Glutamatergic neuron (in vitro differentiated cells): ENCODE results near the gene PCTP. TPM values are rescaled to one million over a fixed set of nuclear protein-coding genes. Genes with fewer than 3 reads are reported as not detected.

ENCODE experiments used
- DNase-seq: peaks from one replicate; pipeline ENCODE4 v3.0.0; 2022
- H3K27ac Mint-ChIP-seq: one replicate; pipeline ENCODE4 v1.8.0; 2020; ENCODE audit warnings: mild to moderate bottlenecking, mixed read lengths, inconsistent platforms; ENCODE audit not compliant: unreplicated experiment
- H3K27me3 Mint-ChIP-seq: one replicate; pipeline ENCODE4 v1.8.0; 2020; ENCODE audit warnings: mild to moderate bottlenecking, moderate library complexity, mixed read lengths, inconsistent platforms; ENCODE audit not compliant: unreplicated experiment
- H3K36me3 Mint-ChIP-seq: one replicate; pipeline ENCODE4 v1.8.0; 2020; ENCODE audit warnings: mild to moderate bottlenecking, mixed read lengths, inconsistent platforms; ENCODE audit not compliant: unreplicated experiment
- H3K4me1 Mint-ChIP-seq: one replicate; pipeline ENCODE4 v1.8.0; 2020; ENCODE audit warnings: mild to moderate bottlenecking, low read depth, mixed read lengths, inconsistent platforms; ENCODE audit not compliant: unreplicated experiment
- H3K4me3 Mint-ChIP-seq: one replicate; pipeline ENCODE4 v1.8.0; 2020; ENCODE audit warnings: mild to moderate bottlenecking, mixed read lengths, inconsistent platforms; ENCODE audit not compliant: unreplicated experiment
- H3K9me3 Mint-ChIP-seq: one replicate; pipeline ENCODE4 v1.8.0; 2020; ENCODE audit warnings: mild to moderate bottlenecking, moderate library complexity, mixed read lengths, inconsistent platforms; ENCODE audit not compliant: unreplicated experiment
- CTCF ChIP-seq: fragments of 200-600 bp; sonication (generic); IDR thresholded peaks from one replicate; pipeline ENCODE4 v1.5.0; 2021; ENCODE audit not compliant: partially characterized antibody, unreplicated experiment
- total RNA-seq: library from RNA; stranded (reverse); fragmentation: NEBNext Ultra II Directional; extraction: Animal tissue kit (Norgen Biotek cat#: 25700); gene quantifications from one replicate; pipeline ENCODE4 v1.2.1, GENCODE V29; 2021; ENCODE audit not compliant: unreplicated experiment

The PCTP gene
- total RNA-seq, 1 donor from 2014 or later: 20.5 TPM

GRCh38 chr17:55764610-55765009, 13.8 kb downstream of the PCTP start:
- Mint-ChIP-seq H3K9me3 (no peaks in the 10 kb centered on the region), H3K27me3 (no peaks in the 10 kb centered on the region), H3K4me3 (no peak overlapping the region), H3K36me3 (no peaks in the 10 kb centered on the region), H3K27ac (no peak overlapping the region), H3K4me1 (peaks cover 5% of the 10 kb centered on the region)
- no peak for TF ChIP-seq CTCF
- no peak for DNase-seq

- H3K27me3 Mint-ChIP-seq: no peaks in the 10 kb centered on the region
- H3K36me3 Mint-ChIP-seq: no peaks in the 10 kb centered on the region
- peaks cover 6% of the 10 kb centered on the region for H3K4me1 Mint-ChIP-seq
- H3K9me3 Mint-ChIP-seq: no peaks in the 10 kb centered on the region
- TF ChIP-seq CTCF: no peak
- H3K4me3 Mint-ChIP-seq: no peak overlapping the region
- H3K27ac Mint-ChIP-seq: no peak overlapping the region
- DNase-seq: no peak
Observed at GRCh38 chr17:55765472-55765871, 14.6 kb downstream of the PCTP start.

- TF ChIP-seq CTCF: no peak
- DNase-seq: no peak
- H3K4me3 Mint-ChIP-seq: no peak overlapping the region
- H3K4me1 Mint-ChIP-seq: peaks cover 6% of the 10 kb centered on the region
- no peaks in the 10 kb centered on the region for H3K27me3 Mint-ChIP-seq
- no peaks in the 10 kb centered on the region for H3K36me3 Mint-ChIP-seq
- no peaks in the 10 kb centered on the region for H3K9me3 Mint-ChIP-seq
- H3K27ac Mint-ChIP-seq: no peak overlapping the region
Observed at GRCh38 chr17:55768936-55769624, 18.2 kb downstream of the PCTP start.

GRCh38 chr17:55769625-55770000, 18.8 kb downstream of the PCTP start:
- DNase-seq: no peak
- no peaks in the 10 kb centered on the region for H3K36me3 Mint-ChIP-seq
- H3K4me3 Mint-ChIP-seq: no peak overlapping the region
- H3K27ac Mint-ChIP-seq: no peak overlapping the region
- no peak for TF ChIP-seq CTCF
- H3K27me3 Mint-ChIP-seq: no peaks in the 10 kb centered on the region
- H3K9me3 Mint-ChIP-seq: no peaks in the 10 kb centered on the region
- peaks cover 6% of the 10 kb centered on the region for H3K4me1 Mint-ChIP-seq

GRCh38 chr17:55770196-55770870, 19.5 kb downstream of the PCTP start:
- peaks cover 6% of the 10 kb centered on the region for H3K4me1 Mint-ChIP-seq
- no peak for DNase-seq
- H3K27me3 Mint-ChIP-seq: no peaks in the 10 kb centered on the region

More at GRCh38 chr17:55770196-55770870, 19.5 kb downstream of the PCTP start:
- Mint-ChIP-seq H3K4me3 (no peak overlapping the region), H3K27ac (no peak overlapping the region), H3K9me3 (no peaks in the 10 kb centered on the region), H3K36me3 (peaks cover 3% of the 10 kb centered on the region)
- peak; percentile 58 for TF ChIP-seq CTCF
